Measurements from ENCODE around the gene PIN4.

Gene PIN4

GRCh38 chrX:72238721-72239475 is 57.3 kb downstream of the PIN4 start, which contains the start of gene ERCC6L:
Gene ERCC6L (minus strand): TSS chrX:72239027. CDS start chrX:72238911, 116 bp downstream.
- Histone ChIP-seq H3K4me1 (ENCODE audit: control insufficient read depth, insufficient read depth, low read length) (no peaks in the 10 kb centered on the region), H3K36me3 (ENCODE audit: control insufficient read depth in 2 of 2, insufficient read depth in 2 of 2, low read length in 2 of 2) (no peaks in the 10 kb centered on the region), H3K27ac (ENCODE audit: low read length) (no peak within 1 kb of the TSS), H3K4me3 (ENCODE audit: low read length in 2 of 2) (peak within 1 kb of the TSS; percentile 51 to 61), H3K9me3 (ENCODE audit: control insufficient read depth in 2 of 2, low read length in 2 of 2) (no peaks in the 10 kb centered on the region), H3K9ac (ENCODE audit: low read length in 2 of 2) (no peak within 1 kb of the TSS), H3K27me3 (ENCODE audit: control insufficient read depth in 1 of 2, insufficient read depth in 2 of 2, low read length in 2 of 2) (peaks cover 0 to 4% of the 10 kb centered on the region in 2 donors)

GRCh38 chrX:72240976-72241375 is 59.4 kb downstream of the PIN4 start:
- Histone ChIP-seq H3K4me1 (ENCODE audit: control insufficient read depth, insufficient read depth, low read length) (no peaks in the 10 kb centered on the region), H3K36me3 (ENCODE audit: control insufficient read depth in 2 of 2, insufficient read depth in 2 of 2, low read length in 2 of 2) (no peaks in the 10 kb centered on the region), H3K9ac (ENCODE audit: low read length in 2 of 2) (no peak overlapping the region), H3K9me3 (ENCODE audit: control insufficient read depth in 2 of 2, low read length in 2 of 2) (peaks cover 0 to 5% of the 10 kb centered on the region in 2 donors), H3K4me3 (ENCODE audit: low read length in 2 of 2) (no peak overlapping the region), H3K27ac (ENCODE audit: low read length) (no peak overlapping the region), H3K27me3 (ENCODE audit: control insufficient read depth in 1 of 2, insufficient read depth in 2 of 2, low read length in 2 of 2) (peaks cover 0 to 10% of the 10 kb centered on the region in 2 donors)

- Histone ChIP-seq H3K4me3 (ENCODE audit: low read length in 2 of 2) (no peak overlapping the region), H3K9me3 (ENCODE audit: control insufficient read depth in 2 of 2, low read length in 2 of 2) (peaks cover 0 to 5% of the 10 kb centered on the region in 2 donors), H3K4me1 (ENCODE audit: control insufficient read depth, insufficient read depth, low read length) (no peaks in the 10 kb centered on the region), H3K27me3 (ENCODE audit: control insufficient read depth in 1 of 2, insufficient read depth in 2 of 2, low read length in 2 of 2) (peaks cover 0 to 14% of the 10 kb centered on the region in 2 donors), H3K9ac (ENCODE audit: low read length in 2 of 2) (no peak overlapping the region), H3K36me3 (ENCODE audit: control insufficient read depth in 2 of 2, insufficient read depth in 2 of 2, low read length in 2 of 2) (no peaks in the 10 kb centered on the region), H3K27ac (ENCODE audit: low read length) (no peak overlapping the region)
These were observed 61.9 kb downstream of the PIN4 start for GRCh38 chrX:72243472-72243871.

GRCh38 chrX:72245461-72246089 is 64.0 kb downstream of the PIN4 start:
- Histone ChIP-seq H3K4me3 (ENCODE audit: low read length in 2 of 2) (no peak overlapping the region), H3K27me3 (ENCODE audit: control insufficient read depth in 1 of 2, insufficient read depth in 2 of 2, low read length in 2 of 2) (peaks cover 0 to 14% of the 10 kb centered on the region in 2 donors), H3K27ac (ENCODE audit: low read length) (no peak overlapping the region), H3K36me3 (ENCODE audit: control insufficient read depth in 2 of 2, insufficient read depth in 2 of 2, low read length in 2 of 2) (no peaks in the 10 kb centered on the region), H3K4me1 (ENCODE audit: control insufficient read depth, insufficient read depth, low read length) (no peaks in the 10 kb centered on the region), H3K9ac (ENCODE audit: low read length in 2 of 2) (no peak overlapping the region), H3K9me3 (ENCODE audit: control insufficient read depth in 2 of 2, low read length in 2 of 2) (peaks cover 0 to 5% of the 10 kb centered on the region in 2 donors)

- no peaks in the 10 kb centered on the region for H3K36me3 ChIP-seq (ENCODE audit: control insufficient read depth in 2 of 2, insufficient read depth in 2 of 2, low read length in 2 of 2)
- no peaks in the 10 kb centered on the region for H3K4me1 ChIP-seq (ENCODE audit: control insufficient read depth, insufficient read depth, low read length)
- H3K9ac ChIP-seq (ENCODE audit: low read length in 2 of 2) = no peak overlapping the region
- no peak overlapping the region for H3K27ac ChIP-seq (ENCODE audit: low read length)
- peaks cover 0 to 5% of the 10 kb centered on the region in 2 donors for H3K9me3 ChIP-seq (ENCODE audit: control insufficient read depth in 2 of 2, low read length in 2 of 2)
- H3K27me3 ChIP-seq (ENCODE audit: control insufficient read depth in 1 of 2, insufficient read depth in 2 of 2, low read length in 2 of 2) = peaks cover 0 to 15% of the 10 kb centered on the region in 2 donors
- H3K4me3 ChIP-seq (ENCODE audit: low read length in 2 of 2) = no peak overlapping the region
These were observed 65.8 kb downstream of the PIN4 start for GRCh38 chrX:72247206-72247942.
